Fibroblast of the aortic adventitia (primary cell): ENCODE results near the gene PIGP. TPM values are rescaled to one million over a fixed set of nuclear protein-coding genes. Genes with fewer than 3 reads are reported as not detected.

Source experiments
- DNase-seq: peaks from one replicate; pipeline ENCODE4 v3.0.0-alpha.2; 2010; ENCODE audit warnings: low read depth
- H3K4me3 ChIP-seq: 2 replicates; pipeline ENCODE4 v1.5.1; 2011; ENCODE audit warnings: low read depth, mild to moderate bottlenecking, control low read depth, low read length, moderate library complexity
- CTCF ChIP-seq: IDR thresholded peaks from 2 replicates; pipeline ENCODE4 v1.5.1; 2011; ENCODE audit warnings: mild to moderate bottlenecking, low read length, control low read depth, inconsistent platforms; ENCODE audit not compliant: insufficient read depth
- total RNA-seq: library from RNA; depleted of rRNA; stranded (reverse); fragments of >200 nt; gene quantifications from 2 replicates; pipeline ENCODE4 v1.2.3, GENCODE V29; 2012; ENCODE audit warnings: low replicate concordance

Gene PIGP
- total RNA-seq, 1 donor, result 19.6 TPM

GRCh38 chr21:37101384-37101783, 28.5 kb upstream of the PIGP start:
- TF ChIP-seq CTCF, result no peak
- DNase-seq, result no peak

GRCh38 chr21:37100316-37100715, 27.4 kb upstream of the PIGP start:
- no peak overlapping the region for H3K4me3 ChIP-seq
- no peak for DNase-seq

More at GRCh38 chr21:37101384-37101783, 28.5 kb upstream of the PIGP start:
- H3K4me3 ChIP-seq, result no peak overlapping the region

GRCh38 chr21:37098751-37099150, 25.9 kb upstream of the PIGP start:
- H3K4me3 ChIP-seq, result no peak overlapping the region
- no peak for TF ChIP-seq CTCF
- no peak for DNase-seq

More at GRCh38 chr21:37100316-37100715, 27.4 kb upstream of the PIGP start:
- TF ChIP-seq CTCF, result no peak

GRCh38 chr21:37095821-37096220, 22.9 kb upstream of the PIGP start:
- DNase-seq, result no peak

GRCh38 chr21:37093977-37094376, 21.1 kb upstream of the PIGP start:
- TF ChIP-seq CTCF, result no peak
- DNase-seq, result no peak
- H3K4me3 ChIP-seq, result no peak overlapping the region

More at GRCh38 chr21:37095821-37096220, 22.9 kb upstream of the PIGP start:
- TF ChIP-seq CTCF, result no peak
- H3K4me3 ChIP-seq, result no peak overlapping the region

- H3K4me3 ChIP-seq, result no peak overlapping the region
- no peak for DNase-seq
- TF ChIP-seq CTCF, result no peak
Observed at GRCh38 chr21:37088186-37088735, 15.4 kb upstream of the PIGP start.

GRCh38 chr21:37087188-37087587, 14.3 kb upstream of the PIGP start:
- H3K4me3 ChIP-seq, result no peak overlapping the region
- peak; percentile 55 for TF ChIP-seq CTCF
- peak; percentile 80 for DNase-seq
